ENCODE results near the gene PHF2. TPM values are rescaled to one million over a fixed set of nuclear protein-coding genes. Genes with fewer than 3 reads are reported as not detected.

The PHF2 gene
- total RNA-seq, 1 experiment from 2014 or later = 10.3 TPM

- Mint-ChIP-seq H3K4me1 (ENCODE audit: low read depth, unreplicated experiment) (peaks cover 4% of the 10 kb centered on the region), H3K4me3 (ENCODE audit: unreplicated experiment) (no peak overlapping the region), H3K27me3 (ENCODE audit: insufficient read depth, unreplicated experiment) (no peaks in the 10 kb centered on the region), H3K27ac (ENCODE audit: unreplicated experiment) (no peak overlapping the region), H3K9me3 (ENCODE audit: unreplicated experiment) (no peaks in the 10 kb centered on the region), H3K36me3 (ENCODE audit: insufficient read depth, unreplicated experiment) (peaks cover 11% of the 10 kb centered on the region)
- Histone ChIP-seq H3K4me1 (no peaks in the 10 kb centered on the region), H3K36me3 (ENCODE audit: control insufficient read depth, insufficient read depth, low read length) (no peaks in the 10 kb centered on the region), H3K4me3 (ENCODE audit: low read depth, low read length) (no peak overlapping the region), H3K9me3 (no peaks in the 10 kb centered on the region), H3K27me3 (replicated peaks; ENCODE audit: control insufficient read depth, insufficient read depth, low read length) (no peaks in the 10 kb centered on the region)
- no TSS peak for BruUV-seq (replicated peaks)
- peak in 1 of 2 experiments; percentile 7 for DNase-seq
- ChIA-PET POLR2A (no interaction called here), CTCF (no interaction called here)
- intact Hi-C loops (cut with micrococcal nuclease; ENCODE audit: unreplicated experiment) = no loop called here
- no peak for TF ChIP-seq CTCF (IDR thresholded peaks at IDR 0.05; ENCODE audit: insufficient read depth in 1 of 2, low read depth in 1 of 2, low read length in 1 of 2, severe bottlenecking in 1 of 2, unreplicated experiment in 1 of 2)
Observed at GRCh38 chr9:93677641-93678136, 101.3 kb downstream of the PHF2 start.

- Mint-ChIP-seq H3K4me1 (ENCODE audit: low read depth, unreplicated experiment) (peaks cover 4% of the 10 kb centered on the region), H3K27ac (ENCODE audit: unreplicated experiment) (no peak overlapping the region), H3K9me3 (ENCODE audit: unreplicated experiment) (no peaks in the 10 kb centered on the region), H3K4me3 (ENCODE audit: unreplicated experiment) (no peak overlapping the region), H3K27me3 (ENCODE audit: insufficient read depth, unreplicated experiment) (no peaks in the 10 kb centered on the region), H3K36me3 (ENCODE audit: insufficient read depth, unreplicated experiment) (peaks cover 7% of the 10 kb centered on the region)
- Histone ChIP-seq H3K4me3 (ENCODE audit: low read depth, low read length) (no peak overlapping the region), H3K27me3 (replicated peaks; ENCODE audit: control insufficient read depth, insufficient read depth, low read length) (no peaks in the 10 kb centered on the region), H3K9me3 (no peaks in the 10 kb centered on the region), H3K36me3 (ENCODE audit: control insufficient read depth, insufficient read depth, low read length) (no peaks in the 10 kb centered on the region), H3K4me1 (no peaks in the 10 kb centered on the region)
- ChIA-PET CTCF (no interaction called here), POLR2A (no interaction called here)
- intact Hi-C loops (cut with micrococcal nuclease; ENCODE audit: unreplicated experiment) = no loop called here
- no peak for TF ChIP-seq CTCF (IDR thresholded peaks at IDR 0.05; ENCODE audit: insufficient read depth in 1 of 2, low read depth in 1 of 2, low read length in 1 of 2, severe bottlenecking in 1 of 2, unreplicated experiment in 1 of 2)
- BruUV-seq (replicated peaks) = no TSS peak
- peak in 1 of 2 experiments; percentile 13 for DNase-seq
Observed at GRCh38 chr9:93678199-93679019, 102.0 kb downstream of the PHF2 start.

GRCh38 chr9:93679536-93680442 is 103.4 kb downstream of the PHF2 start:
- no peak overlapping the region for H3K4me3 Mint-ChIP-seq (ENCODE audit: unreplicated experiment)
- H3K36me3 ChIP-seq (ENCODE audit: control insufficient read depth, insufficient read depth, low read length) = no peaks in the 10 kb centered on the region
- peaks cover 4% of the 10 kb centered on the region for H3K4me1 Mint-ChIP-seq (ENCODE audit: low read depth, unreplicated experiment)
- H3K4me1 ChIP-seq = no peaks in the 10 kb centered on the region
- H3K27ac Mint-ChIP-seq (ENCODE audit: unreplicated experiment) = no peak overlapping the region
- H3K36me3 Mint-ChIP-seq (ENCODE audit: insufficient read depth, unreplicated experiment) = peaks cover 7% of the 10 kb centered on the region
- H3K9me3 ChIP-seq = no peaks in the 10 kb centered on the region
- BruUV-seq (replicated peaks) = no TSS peak
- H3K9me3 Mint-ChIP-seq (ENCODE audit: unreplicated experiment) = no peaks in the 10 kb centered on the region
- no peaks in the 10 kb centered on the region for H3K27me3 Mint-ChIP-seq (ENCODE audit: insufficient read depth, unreplicated experiment)
- ChIA-PET POLR2A (no interaction called here), CTCF (no interaction called here)
- intact Hi-C loops (cut with micrococcal nuclease; ENCODE audit: unreplicated experiment) = no loop called here
- H3K4me3 ChIP-seq (ENCODE audit: low read depth, low read length) = no peak overlapping the region
- DNase-seq = peak in 1 of 2 experiments; percentile 15
- no peak for TF ChIP-seq CTCF (IDR thresholded peaks at IDR 0.05; ENCODE audit: insufficient read depth in 1 of 2, low read depth in 1 of 2, low read length in 1 of 2, severe bottlenecking in 1 of 2, unreplicated experiment in 1 of 2)
- H3K27me3 ChIP-seq (replicated peaks; ENCODE audit: control insufficient read depth, insufficient read depth, low read length) = no peaks in the 10 kb centered on the region
